Kidney (tissue), 14 donors: Measurements from ENCODE around the gene RASAL3. TPM values are rescaled to one million over a fixed set of nuclear protein-coding genes. Genes with fewer than 3 reads are reported as not detected.

Source experiments
- DNase-seq, 5 donors: peaks; one replicate each; pipeline ENCODE4 v3.0.0-alpha.2; 2013 to 2020
- FAIRE-seq: peaks from 2 replicates; lab custom pipeline; 2012; peaks lifted over from hg19 to GRCh38; lab: Jason Lieb, UNC
- H3K27ac ChIP-seq, 2 donors: one replicate each; pipeline ENCODE4 v1.7.0; 2013; ENCODE audit warnings: low read depth in 2 of 2, low read length in 2 of 2, inconsistent platforms in 1 of 2
- H3K27me3 ChIP-seq: one replicate; pipeline ENCODE4 v1.7.1; 2013; ENCODE audit warnings: low read length, inconsistent platforms; ENCODE audit not compliant: control insufficient read depth, insufficient read depth
- H3K36me3 ChIP-seq, 3 donors: one replicate each; pipeline versions ENCODE4 v1.7.0 to v1.7.1; 2013; ENCODE audit warnings: low read length in 3 of 3, control low read depth in 1 of 3, inconsistent platforms in 1 of 3; ENCODE audit not compliant: insufficient read depth in 3 of 3, control insufficient read depth in 2 of 3
- H3K4me1 ChIP-seq, 3 donors: one replicate each; pipeline versions ENCODE4 v1.7.0 to v1.7.1; 2013; ENCODE audit warnings: low read length in 3 of 3, inconsistent platforms in 1 of 3, low read depth in 1 of 3; ENCODE audit not compliant: control insufficient read depth in 2 of 3, insufficient read depth in 2 of 3
- H3K4me3 ChIP-seq, 3 donors: one replicate each; pipeline versions ENCODE4 v1.7.0 to v1.8.1; 2013; ENCODE audit warnings: low read length in 3 of 3, control low read depth in 1 of 3, inconsistent platforms in 1 of 3
- H3K9ac ChIP-seq, 3 donors: one replicate each; pipeline versions ENCODE4 v1.7.0 to v1.7.1; 2013; ENCODE audit warnings: low read length in 3 of 3, control low read depth in 1 of 3, inconsistent platforms in 1 of 3
- H3K9me3 ChIP-seq, 3 donors: one replicate each; pipeline versions ENCODE4 v1.7.0 to v1.7.1; 2013; ENCODE audit warnings: low read length in 3 of 3, control low read depth in 1 of 3, inconsistent platforms in 1 of 3; ENCODE audit not compliant: control insufficient read depth in 2 of 3, insufficient read depth in 1 of 3
- intact Hi-C: fragments of 100-400 bp; cut with DNase I; formaldehyde crosslinking; loops from one replicate; pipeline ENCODE4 v1.11.1; 2022
- polyA plus RNA-seq: library from polyadenylated mRNA; stranded (reverse); fragments of 350-450 nt; fragmentation: Illumina TruSeq; extraction: RNeasy Lipid Tissue Mini Kit (QIAGEN cat#74804); gene quantifications from one replicate; pipeline ENCODE4 v1.2.3, GENCODE V29; 2014; ENCODE audit warnings: low read depth, low replicate concordance; ENCODE audit not compliant: insufficient read depth
- total RNA-seq: library from RNA; stranded (reverse); fragmentation: NEBNext Ultra II Directional; extraction: Animal tissue kit (Norgen Biotek cat#: 25700); gene quantifications from one replicate; pipeline ENCODE4 v1.2.1, GENCODE V29; 2021
- TF ChIP-seq, protein P1 (sequence below): IDR thresholded peaks from 3 replicates; pipeline ENCODE4 v1.5.1; 2012; ENCODE audit warnings: mild to moderate bottlenecking, moderate library complexity, borderline replicate concordance; ENCODE audit not compliant: insufficient read depth; ENCODE audit errors: extremely low read depth
- donor health status: control.
- donor health status: control.
- donor health status: control.
- donor health status: control.
- donor health status: control.
- donor health status: DM: yes; HTN: yes; CAD: no.
- donor health status: Normal renal cell carcinoma (clear cell type).

Gene RASAL3
- total and polyA plus RNA-seq, 2 donors from 2014 or later, result 1.5 to 12.1 TPM

DNA sequence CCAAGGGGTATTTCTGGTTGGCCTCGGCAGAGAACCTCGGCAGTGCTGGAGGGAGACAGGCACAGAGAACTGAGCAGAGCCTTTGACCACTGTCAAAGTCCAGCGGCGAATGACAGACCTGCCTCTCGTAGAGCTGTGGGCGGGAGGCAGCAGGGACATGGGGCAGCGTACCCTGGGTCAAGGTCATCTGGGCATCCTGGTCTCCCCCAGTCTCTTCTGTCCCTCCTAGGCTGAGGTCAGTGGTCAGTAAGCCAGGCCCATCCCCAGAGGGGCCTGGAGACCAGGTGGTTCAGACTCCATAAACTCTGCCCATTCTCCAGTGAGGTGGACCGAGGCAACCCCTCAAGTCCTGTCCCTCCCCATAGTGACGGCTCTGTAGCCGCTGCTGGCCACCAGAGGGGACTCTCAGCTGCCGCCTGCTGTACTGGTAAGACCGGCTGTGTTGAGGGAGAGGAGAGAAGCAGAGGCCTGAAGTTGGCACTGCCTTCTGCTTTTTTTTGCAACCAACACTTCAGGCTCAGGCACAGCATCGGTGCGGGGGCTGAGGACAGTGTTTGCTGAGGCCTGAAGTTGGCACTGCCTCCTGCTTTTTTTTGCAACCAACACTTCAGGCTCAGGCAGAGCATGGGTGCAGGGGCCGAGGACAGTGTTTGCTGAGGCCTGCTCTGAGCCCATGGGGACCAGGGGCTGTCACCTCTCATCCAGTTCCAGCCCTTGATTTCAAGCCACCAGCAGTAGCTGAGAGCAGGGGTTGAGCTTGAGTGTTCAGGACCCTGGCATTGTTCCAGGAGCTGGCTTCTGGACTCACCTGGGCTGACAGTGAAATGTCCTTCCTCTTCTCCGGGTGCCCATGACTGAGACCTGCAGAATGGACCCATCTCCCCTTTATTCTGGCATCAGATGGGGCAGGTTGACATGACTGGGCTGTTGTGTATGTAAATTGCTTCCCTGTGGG lies 15.3 kb upstream of the RASAL3 start, which contains the start of gene PGLYRP2:
Gene PGLYRP2, minus strand, starts transcription at position 111 of the 955 bp plus-strand sequence. CDS start 130 bp downstream, outside the sequence.
- intact Hi-C loops, result no loop called here
- FAIRE-seq, result no peak

DNA sequence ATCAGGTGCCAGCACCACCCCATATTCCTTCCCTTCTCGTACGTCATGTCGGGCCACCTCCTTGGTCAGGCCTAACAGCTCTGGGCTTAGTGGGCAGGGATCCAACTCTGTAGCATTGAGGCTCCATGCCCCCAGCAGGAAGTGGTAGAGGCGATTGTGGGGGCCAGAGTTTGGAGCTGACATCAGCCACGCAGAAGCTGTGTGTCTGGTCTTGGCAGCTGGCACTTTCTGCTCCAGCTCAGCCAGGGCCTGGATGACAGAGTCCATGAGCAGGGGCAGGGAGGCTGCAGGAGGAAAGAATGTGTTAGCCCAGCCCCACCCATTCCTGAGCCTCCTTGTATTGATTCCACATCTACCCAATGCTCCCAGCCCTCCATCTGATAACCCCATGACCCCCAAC lies 12.0 kb upstream of the RASAL3 start:
- Histone ChIP-seq H3K4me3 (no peak overlapping the region), H3K27me3 (no peaks in the 10 kb centered on the region), H3K9ac (no peak overlapping the region), H3K4me1 (no peaks in the 10 kb centered on the region), H3K9me3 (no peaks in the 10 kb centered on the region), H3K27ac (no peak overlapping the region), H3K36me3 (no peaks in the 10 kb centered on the region)
- TF ChIP-seq, protein P1, sequence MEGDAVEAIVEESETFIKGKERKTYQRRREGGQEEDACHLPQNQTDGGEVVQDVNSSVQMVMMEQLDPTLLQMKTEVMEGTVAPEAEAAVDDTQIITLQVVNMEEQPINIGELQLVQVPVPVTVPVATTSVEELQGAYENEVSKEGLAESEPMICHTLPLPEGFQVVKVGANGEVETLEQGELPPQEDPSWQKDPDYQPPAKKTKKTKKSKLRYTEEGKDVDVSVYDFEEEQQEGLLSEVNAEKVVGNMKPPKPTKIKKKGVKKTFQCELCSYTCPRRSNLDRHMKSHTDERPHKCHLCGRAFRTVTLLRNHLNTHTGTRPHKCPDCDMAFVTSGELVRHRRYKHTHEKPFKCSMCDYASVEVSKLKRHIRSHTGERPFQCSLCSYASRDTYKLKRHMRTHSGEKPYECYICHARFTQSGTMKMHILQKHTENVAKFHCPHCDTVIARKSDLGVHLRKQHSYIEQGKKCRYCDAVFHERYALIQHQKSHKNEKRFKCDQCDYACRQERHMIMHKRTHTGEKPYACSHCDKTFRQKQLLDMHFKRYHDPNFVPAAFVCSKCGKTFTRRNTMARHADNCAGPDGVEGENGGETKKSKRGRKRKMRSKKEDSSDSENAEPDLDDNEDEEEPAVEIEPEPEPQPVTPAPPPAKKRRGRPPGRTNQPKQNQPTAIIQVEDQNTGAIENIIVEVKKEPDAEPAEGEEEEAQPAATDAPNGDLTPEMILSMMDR, result no peak
- DNase-seq (peak in 1 of 5 donors; percentile 38), FAIRE-seq (no peak)
- intact Hi-C loops, result no loop called here

More for the DNA sequence above, 15.3 kb upstream of the RASAL3 start, which contains the start of gene PGLYRP2:
- no peaks in the 10 kb centered on the region for H3K9me3 ChIP-seq
- H3K27me3 ChIP-seq, result no peaks in the 10 kb centered on the region
- H3K4me1 ChIP-seq, result no peaks in the 10 kb centered on the region
- H3K9ac ChIP-seq, result no peak within 1 kb of the TSS
- TF ChIP-seq, protein P1, result peak; percentile 29
- H3K36me3 ChIP-seq, result no peaks in the 10 kb centered on the region
- peak in 3 of 5 donors; percentile 17 to 66 (median 58) for DNase-seq
- H3K4me3 ChIP-seq, result no peak within 1 kb of the TSS
- no peak within 1 kb of the TSS for H3K27ac ChIP-seq

DNA sequence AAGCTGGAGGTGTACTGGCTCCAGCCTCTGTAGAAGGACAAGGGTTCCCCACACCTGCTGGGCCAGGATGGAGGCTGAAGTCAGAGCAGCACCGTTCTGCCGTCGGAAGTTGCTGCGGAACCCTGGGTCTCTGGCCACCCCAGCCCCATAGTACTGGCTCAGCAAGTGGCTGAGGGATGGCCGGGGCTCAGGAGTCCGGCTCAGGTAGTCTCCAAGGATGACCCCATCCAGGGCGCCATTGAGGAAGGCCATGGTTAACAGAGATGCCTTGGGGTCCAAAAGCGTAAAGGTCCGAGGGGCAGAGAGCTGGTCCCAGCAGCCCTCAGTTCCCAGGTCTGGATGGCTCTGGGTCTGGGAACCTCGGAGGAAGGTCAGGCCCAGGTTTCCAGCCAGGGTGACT lies 11.3 kb upstream of the RASAL3 start:
- intact Hi-C loops, result no loop called here
- no peaks in the 10 kb centered on the region for H3K27me3 ChIP-seq
- H3K9ac ChIP-seq, result no peak overlapping the region
- FAIRE-seq (no peak), DNase-seq (no peak)
- no peaks in the 10 kb centered on the region for H3K36me3 ChIP-seq
- H3K4me3 ChIP-seq, result no peak overlapping the region
- TF ChIP-seq, protein P1, result no peak
- no peaks in the 10 kb centered on the region for H3K4me1 ChIP-seq
- no peaks in the 10 kb centered on the region for H3K9me3 ChIP-seq
- H3K27ac ChIP-seq, result no peak overlapping the region
